ENCODE results near the gene NTRK2.

The NTRK2 gene

GRCh38 chr9:84937180-84937579 is 267.7 kb downstream of the NTRK2 start:
- no peak for DNase-seq (ENCODE audit: low read depth, low spot score)

GRCh38 chr9:84937581-84937980 is 268.1 kb downstream of the NTRK2 start:
- no peak for DNase-seq (ENCODE audit: low read depth, low spot score)

- no peak for DNase-seq (ENCODE audit: low read depth, low spot score)
Measured at GRCh38 chr9:84939774-84940173, 270.2 kb downstream of the NTRK2 start.

GRCh38 chr9:84940294-84940693 is 270.8 kb downstream of the NTRK2 start:
- peak; percentile 54 for DNase-seq (ENCODE audit: low read depth, low spot score)

- no peak for DNase-seq (ENCODE audit: low read depth, low spot score)
Measured at GRCh38 chr9:84941792-84942191, 272.3 kb downstream of the NTRK2 start.

GRCh38 chr9:84943482-84944050 is 274.0 kb downstream of the NTRK2 start:
- no peak for DNase-seq (ENCODE audit: low read depth, low spot score)

GRCh38 chr9:84945878-84946538 is 276.5 kb downstream of the NTRK2 start:
- no peak for DNase-seq (ENCODE audit: low read depth, low spot score)

GRCh38 chr9:84947412-84947972 is 278.0 kb downstream of the NTRK2 start:
- DNase-seq (ENCODE audit: low read depth, low spot score): no peak

- no peak for DNase-seq (ENCODE audit: low read depth, low spot score)
Measured at GRCh38 chr9:84949258-84949657, 279.7 kb downstream of the NTRK2 start.

GRCh38 chr9:84949971-84950370 is 280.4 kb downstream of the NTRK2 start:
- no peak for DNase-seq (ENCODE audit: low read depth, low spot score)

- no peak for DNase-seq (ENCODE audit: low read depth, low spot score)
Measured at GRCh38 chr9:84950879-84951811, 281.6 kb downstream of the NTRK2 start.

- DNase-seq (ENCODE audit: low read depth, low spot score): no peak
Measured at GRCh38 chr9:84953252-84953773, 283.8 kb downstream of the NTRK2 start.

GRCh38 chr9:84953797-84954705 is 284.5 kb downstream of the NTRK2 start:
- DNase-seq (ENCODE audit: low read depth, low spot score): peak; percentile 88

GRCh38 chr9:84955155-84955554 is 285.6 kb downstream of the NTRK2 start:
- no peak for DNase-seq (ENCODE audit: low read depth, low spot score)

- peak; percentile 65 for DNase-seq (ENCODE audit: low read depth, low spot score)
Measured at GRCh38 chr9:84955971-84956370, 286.4 kb downstream of the NTRK2 start.

- peak; percentile 43 for DNase-seq (ENCODE audit: low read depth, low spot score)
Measured at GRCh38 chr9:84959339-84959738, 289.8 kb downstream of the NTRK2 start.

- no peak for DNase-seq (ENCODE audit: low read depth, low spot score)
Measured at GRCh38 chr9:84966876-84967830, 297.6 kb downstream of the NTRK2 start.

- DNase-seq (ENCODE audit: low read depth, low spot score): peak; percentile 65
Measured at GRCh38 chr9:84969084-84969483, 299.6 kb downstream of the NTRK2 start.

GRCh38 chr9:84969736-84970135 is 300.2 kb downstream of the NTRK2 start:
- DNase-seq (ENCODE audit: low read depth, low spot score): no peak

GRCh38 chr9:84970432-84970831 is 300.9 kb downstream of the NTRK2 start:
- peak; percentile 66 for DNase-seq (ENCODE audit: low read depth, low spot score)
